K562 (cell line): ENCODE measurements around the gene ZNF655. TPM values are rescaled to one million over a fixed set of nuclear protein-coding genes. Genes with fewer than 3 reads are reported as not detected.

Experiments used
- CC2D1A ChIP-seq: fragments of 450-650 bp; IDR thresholded peaks from 2 replicates; pipeline ENCODE4 v1.6.1; 2017; ENCODE audit warnings: mild to moderate bottlenecking
- HDAC2 ChIP-seq: fragments of 450-650 bp; IDR thresholded peaks from 2 replicates; pipeline ENCODE4 v1.6.1; 2016; ENCODE audit warnings: mild to moderate bottlenecking
- HNRNPK ChIP-seq: fragments of 200-400 bp; formaldehyde crosslinking; IDR thresholded peaks from one replicate; pipeline ENCODE4 v1.6.1; 2018; ENCODE audit warnings: mild to moderate bottlenecking, low read depth, low read length; ENCODE audit not compliant: poor library complexity, severe bottlenecking
- KLF16 ChIP-seq: IDR thresholded peaks from 2 replicates; pipeline ENCODE4 v1.6.1; 2016; ENCODE audit warnings: antibody characterized with exemption
- MED1 ChIP-seq: sonication (generic); formaldehyde crosslinking; IDR thresholded peaks from 2 replicates; pipeline ENCODE4 v1.8.1; 2023; ENCODE audit warnings: missing genetic modification reagents, borderline replicate concordance
- NFE2L1 ChIP-seq: fragments of 450-650 bp; IDR thresholded peaks from 2 replicates; pipeline ENCODE4 v1.6.1; 2016; ENCODE audit warnings: missing genetic modification characterization, low read depth, mild to moderate bottlenecking, missing compliant biosample characterization, moderate library complexity, borderline replicate concordance
- POLR3A ChIP-seq: IDR thresholded peaks from 2 replicates; pipeline ENCODE4 v1.6.1; 2011; ENCODE audit warnings: borderline replicate concordance, mild to moderate bottlenecking, moderate library complexity; ENCODE audit not compliant: insufficient read length, insufficient read depth; ENCODE audit errors: extremely low read depth
- TAF9B ChIP-seq: fragments of 450-650 bp; IDR thresholded peaks from 2 replicates; pipeline ENCODE4 v1.6.1; 2018; ENCODE audit warnings: mild to moderate bottlenecking; ENCODE audit not compliant: partially characterized antibody
- polyA plus RNA-seq, 8 experiments: library from polyadenylated mRNA; depleted of rRNA in 4 of 8; stranded (reverse) in 5 of 8; unstranded in 3 of 8; fragments of >200 nt; fragmentation: Nextera tagmentation in 2 of 8; fragmentation: Illumina TruSeq in 1 of 8; extraction: Ambion mirVana in 2 of 8; extraction: Trizol in 1 of 8; gene quantifications; 2 replicates each; pipeline versions ENCODE4 v1.2.1 to v1.2.3, GENCODE V29; 2011 to 2014; ENCODE audit warnings: inconsistent platforms in 1 of 8, missing spikeins in 1 of 8
- total RNA-seq, 7 experiments: library from RNA; depleted of rRNA in 6 of 7; stranded (reverse); fragments of >200 nt in 6 of 7; fragmentation: Illumina TruSeq in 2 of 7; extraction: Trizol in 2 of 7; gene quantifications; 2 replicates each; pipeline versions ENCODE4 v1.2.1 to v1.2.3, GENCODE V29; 2011 to 2021; ENCODE audit warnings: low replicate concordance in 1 of 7
- TF ChIP-seq, protein P1 (sequence below): IDR thresholded peaks from 3 replicates; pipeline ENCODE4 v1.6.1; 2011; ENCODE audit warnings: borderline replicate concordance, mild to moderate bottlenecking; ENCODE audit not compliant: insufficient read length, insufficient read depth
- TF ChIP-seq, protein P2 (sequence below): IDR thresholded peaks from 2 replicates; pipeline ENCODE4 v1.6.1; 2016; ENCODE audit warnings: missing genetic modification characterization, missing compliant biosample characterization
- TF ChIP-seq, protein P3 (sequence below): fragments of 450-650 bp; conservative IDR thresholded peaks from 2 replicates; pipeline ENCODE4 v1.6.1; 2016; ENCODE audit warnings: missing genetic modification characterization, low read depth, mild to moderate bottlenecking, missing compliant biosample characterization, moderate library complexity

ZNF655 gene
- total and polyA plus RNA-seq, 9 of the 15 experiments (the other 6 are each of a cell fraction or from before 2014, with no cell fraction given), result 25.7 to 130 (median 95.2) TPM

DNA sequence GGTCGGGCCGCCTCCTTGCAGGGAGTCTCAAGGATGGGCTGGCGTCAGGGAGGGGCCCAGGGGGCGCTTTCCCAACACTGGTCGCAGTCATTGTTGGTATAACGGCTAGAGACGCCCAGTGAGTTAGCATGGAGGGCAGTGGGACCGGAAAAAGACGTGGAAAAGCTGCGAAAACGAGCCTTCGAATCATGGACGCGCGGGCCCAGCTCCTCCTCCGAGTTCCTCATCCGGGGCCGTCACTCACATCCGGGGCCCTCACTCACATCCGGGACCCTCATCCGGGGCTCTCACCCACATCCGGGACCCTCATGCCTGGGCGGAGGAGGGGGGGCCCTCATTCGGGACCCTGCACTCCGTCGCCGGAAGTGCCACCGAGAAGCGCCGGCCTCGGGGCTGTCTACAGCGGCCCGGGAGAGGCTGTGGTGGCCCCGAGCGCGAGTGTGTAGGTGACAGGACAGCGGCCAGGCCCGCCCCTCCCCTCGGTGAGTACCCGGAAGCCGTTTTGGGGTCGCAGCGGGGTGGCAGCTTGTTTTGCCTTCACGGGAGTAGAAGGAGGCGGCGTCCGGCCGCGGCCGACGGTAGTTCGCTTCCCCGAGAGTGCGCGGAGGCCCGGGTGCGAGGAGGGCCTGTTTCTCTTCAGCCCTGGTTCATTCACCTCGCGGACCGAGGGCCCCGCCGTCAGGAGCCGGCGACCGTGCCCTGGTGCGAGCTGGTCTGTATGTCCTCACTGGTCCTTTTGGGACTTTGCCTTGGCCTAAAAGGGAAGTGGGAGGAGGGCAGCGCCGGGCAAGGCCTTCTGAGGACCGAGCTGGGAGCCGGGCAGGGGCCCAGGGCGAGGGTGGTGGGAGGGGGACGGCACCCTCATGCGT, at the start of gene ZNF655 (continued):
- peak; percentile 94 for TF ChIP-seq HDAC2
- TF ChIP-seq HNRNPK, result no peak
- TF ChIP-seq, protein P1, sequence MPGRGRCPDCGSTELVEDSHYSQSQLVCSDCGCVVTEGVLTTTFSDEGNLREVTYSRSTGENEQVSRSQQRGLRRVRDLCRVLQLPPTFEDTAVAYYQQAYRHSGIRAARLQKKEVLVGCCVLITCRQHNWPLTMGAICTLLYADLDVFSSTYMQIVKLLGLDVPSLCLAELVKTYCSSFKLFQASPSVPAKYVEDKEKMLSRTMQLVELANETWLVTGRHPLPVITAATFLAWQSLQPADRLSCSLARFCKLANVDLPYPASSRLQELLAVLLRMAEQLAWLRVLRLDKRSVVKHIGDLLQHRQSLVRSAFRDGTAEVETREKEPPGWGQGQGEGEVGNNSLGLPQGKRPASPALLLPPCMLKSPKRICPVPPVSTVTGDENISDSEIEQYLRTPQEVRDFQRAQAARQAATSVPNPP, result no peak
- no peak for TF ChIP-seq KLF16
- TF ChIP-seq CC2D1A, result no peak
- TF ChIP-seq NFE2L1, result no peak
- TF ChIP-seq POLR3A, result peak; percentile 45
- TF ChIP-seq, protein P2, sequence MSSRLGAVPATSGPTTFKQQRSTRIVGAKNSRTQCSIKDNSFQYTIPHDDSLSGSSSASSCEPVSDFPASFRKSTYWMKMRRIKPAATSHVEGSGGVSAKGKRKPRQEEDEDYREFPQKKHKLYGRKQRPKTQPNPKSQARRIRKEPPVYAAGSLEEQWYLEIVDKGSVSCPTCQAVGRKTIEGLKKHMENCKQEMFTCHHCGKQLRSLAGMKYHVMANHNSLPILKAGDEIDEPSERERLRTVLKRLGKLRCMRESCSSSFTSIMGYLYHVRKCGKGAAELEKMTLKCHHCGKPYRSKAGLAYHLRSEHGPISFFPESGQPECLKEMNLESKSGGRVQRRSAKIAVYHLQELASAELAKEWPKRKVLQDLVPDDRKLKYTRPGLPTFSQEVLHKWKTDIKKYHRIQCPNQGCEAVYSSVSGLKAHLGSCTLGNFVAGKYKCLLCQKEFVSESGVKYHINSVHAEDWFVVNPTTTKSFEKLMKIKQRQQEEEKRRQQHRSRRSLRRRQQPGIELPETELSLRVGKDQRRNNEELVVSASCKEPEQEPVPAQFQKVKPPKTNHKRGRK (tag), result no peak
- peak; percentile 83 for TF ChIP-seq TAF9B
- TF ChIP-seq, protein P3, sequence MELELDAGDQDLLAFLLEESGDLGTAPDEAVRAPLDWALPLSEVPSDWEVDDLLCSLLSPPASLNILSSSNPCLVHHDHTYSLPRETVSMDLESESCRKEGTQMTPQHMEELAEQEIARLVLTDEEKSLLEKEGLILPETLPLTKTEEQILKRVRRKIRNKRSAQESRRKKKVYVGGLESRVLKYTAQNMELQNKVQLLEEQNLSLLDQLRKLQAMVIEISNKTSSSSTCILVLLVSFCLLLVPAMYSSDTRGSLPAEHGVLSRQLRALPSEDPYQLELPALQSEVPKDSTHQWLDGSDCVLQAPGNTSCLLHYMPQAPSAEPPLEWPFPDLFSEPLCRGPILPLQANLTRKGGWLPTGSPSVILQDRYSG (tag), result no peak
- no peak for TF ChIP-seq MED1 (CRISPR knock-in tag)
